ENCODE measurements around the gene NR1H4. TPM values are rescaled to one million over a fixed set of nuclear protein-coding genes. Genes with fewer than 3 reads are reported as not detected.

The NR1H4 gene
- total and polyA plus RNA-seq, 9 of the 15 experiments (the other 6 are each of a cell fraction or from before 2014, with no cell fraction given) = 0.03 TPM; not detected in 8

GRCh38 chr12:100498141-100498540 is 24.5 kb downstream of the NR1H4 start:
- no peak for ATAC-seq
- no peaks in the 10 kb centered on the region for H4K20me1 ChIP-seq (replicated peaks; ENCODE audit: control insufficient read depth, insufficient read depth, low read length)
- 4% methylated on average over 10 of the region's 10 CpGs for WGBS (ENCODE audit: insufficient coverage, low coverage, missing lambda C conversion rate)
- CTCF ChIA-PET (ENCODE audit: low intra/inter-chr PET ratio) = no interaction called here
- no peak overlapping the region for H3K27ac ChIP-seq (ENCODE audit: extremely low read depth, low read depth, low read length)
- no peak overlapping the region for H3K4me3 ChIP-seq
- no peaks in the 10 kb centered on the region for H3K9me3 ChIP-seq (replicated peaks; ENCODE audit: control insufficient read depth, insufficient read depth, low read depth, low read length)
- H3K36me3 ChIP-seq (ENCODE audit: control insufficient read depth, insufficient read depth, low read length) = no peaks in the 10 kb centered on the region
- no peak for FAIRE-seq
- H3K27me3 ChIP-seq (ENCODE audit: control insufficient read depth in 2 of 2, insufficient read depth in 2 of 2, low read length in 2 of 2) = peaks cover 0 to 5% of the 10 kb centered on the region in 2 experiments; a peak in 4 of 5 replicates
- in situ Hi-C loops (cut with MboI) = no loop called here
- H3K9ac ChIP-seq (ENCODE audit: insufficient read depth in 1 of 2, low read depth in 2 of 2, low read length in 2 of 2) = no peak overlapping the region
- no peaks in the 10 kb centered on the region for H3K79me2 ChIP-seq (ENCODE audit: control insufficient read depth, insufficient read depth, low read length)
- H3K4me2 ChIP-seq (ENCODE audit: insufficient read depth, low read length) = no peak overlapping the region
- POLR2A ChIA-PET = no interaction called here
- H2AFZ ChIP-seq (ENCODE audit: low read depth, low read length) = no peak overlapping the region
- intact Hi-C loops (cut with micrococcal nuclease) = no loop called here
- no TSS peak for BruUV-seq (replicated peaks)
- no peaks in the 10 kb centered on the region for H3K4me1 ChIP-seq (replicated peaks in 1 of 2; ENCODE audit: control insufficient read depth in 2 of 2, insufficient read depth in 2 of 2, low read length in 2 of 2)
- no peaks in the 10 kb centered on the region for H3K9me1 ChIP-seq (ENCODE audit: control insufficient read depth, insufficient read depth, low read length)
- no peak for DNase-seq (ENCODE audit: extremely low read depth in 1 of 4, low spot score in 3 of 4)
- no peak for TF ChIP-seq DACH1 (IDR thresholded peaks at IDR 0.05; ENCODE audit: partially characterized antibody)
- no peak for TF ChIP-seq NRF1 (conservative IDR thresholded peaks at IDR 0.05 in 1 of 2, IDR thresholded peaks at IDR 0.05 in 1 of 2)
- TF ChIP-seq, protein P1, sequence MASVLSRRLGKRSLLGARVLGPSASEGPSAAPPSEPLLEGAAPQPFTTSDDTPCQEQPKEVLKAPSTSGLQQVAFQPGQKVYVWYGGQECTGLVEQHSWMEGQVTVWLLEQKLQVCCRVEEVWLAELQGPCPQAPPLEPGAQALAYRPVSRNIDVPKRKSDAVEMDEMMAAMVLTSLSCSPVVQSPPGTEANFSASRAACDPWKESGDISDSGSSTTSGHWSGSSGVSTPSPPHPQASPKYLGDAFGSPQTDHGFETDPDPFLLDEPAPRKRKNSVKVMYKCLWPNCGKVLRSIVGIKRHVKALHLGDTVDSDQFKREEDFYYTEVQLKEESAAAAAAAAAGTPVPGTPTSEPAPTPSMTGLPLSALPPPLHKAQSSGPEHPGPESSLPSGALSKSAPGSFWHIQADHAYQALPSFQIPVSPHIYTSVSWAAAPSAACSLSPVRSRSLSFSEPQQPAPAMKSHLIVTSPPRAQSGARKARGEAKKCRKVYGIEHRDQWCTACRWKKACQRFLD (CRISPR knock-in tag; IDR thresholded peaks at IDR 0.05) = no peak
- no peak for TF ChIP-seq ZNF445 (CRISPR knock-in tag; IDR thresholded peaks at IDR 0.05; ENCODE audit: low read depth)
- TF ChIP-seq ZNF785 (CRISPR knock-in tag; IDR thresholded peaks at IDR 0.05) = no peak
- TF ChIP-seq ZNF316 (IDR thresholded peaks at IDR 0.05) = no peak
- no peak for TF ChIP-seq ZNF224 (CRISPR knock-in tag; IDR thresholded peaks at IDR 0.05)
- TF ChIP-seq MEF2D (tag; conservative IDR thresholded peaks at IDR 0.05; ENCODE audit: low read depth) = no peak
- no peak for TF ChIP-seq POLR2B (IDR thresholded peaks at IDR 0.05; ENCODE audit: low read depth, partially characterized antibody)
- TF ChIP-seq ZNF318 (IDR thresholded peaks at IDR 0.05; ENCODE audit: borderline replicate concordance in 1 of 2, low read depth in 1 of 2) = no peak
- TF ChIP-seq ZNF79 (CRISPR knock-in tag; IDR thresholded peaks at IDR 0.05; ENCODE audit: low read depth) = no peak
- TF ChIP-seq, protein P2, sequence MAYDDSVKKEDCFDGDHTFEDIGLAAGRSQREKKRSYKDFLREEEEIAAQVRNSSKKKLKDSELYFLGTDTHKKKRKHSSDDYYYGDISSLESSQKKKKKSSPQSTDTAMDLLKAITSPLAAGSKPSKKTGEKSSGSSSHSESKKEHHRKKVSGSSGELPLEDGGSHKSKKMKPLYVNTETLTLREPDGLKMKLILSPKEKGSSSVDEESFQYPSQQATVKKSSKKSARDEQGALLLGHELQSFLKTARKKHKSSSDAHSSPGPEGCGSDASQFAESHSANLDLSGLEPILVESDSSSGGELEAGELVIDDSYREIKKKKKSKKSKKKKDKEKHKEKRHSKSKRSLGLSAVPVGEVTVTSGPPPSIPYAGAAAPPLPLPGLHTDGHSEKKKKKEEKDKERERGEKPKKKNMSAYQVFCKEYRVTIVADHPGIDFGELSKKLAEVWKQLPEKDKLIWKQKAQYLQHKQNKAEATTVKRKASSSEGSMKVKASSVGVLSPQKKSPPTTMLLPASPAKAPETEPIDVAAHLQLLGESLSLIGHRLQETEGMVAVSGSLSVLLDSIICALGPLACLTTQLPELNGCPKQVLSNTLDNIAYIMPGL (CRISPR knock-in tag; IDR thresholded peaks at IDR 0.05) = no peak

Measured in K562 (cell line).